ENCODE measurements around the gene DUSP22.
A peak's percentile ranks its signal among the peaks of the same experiment; 100 is the strongest.

GRCh38 chr6:355373-356208, 63.3 kb downstream of the DUSP22 start:
- TF ChIP-seq, protein P1, sequence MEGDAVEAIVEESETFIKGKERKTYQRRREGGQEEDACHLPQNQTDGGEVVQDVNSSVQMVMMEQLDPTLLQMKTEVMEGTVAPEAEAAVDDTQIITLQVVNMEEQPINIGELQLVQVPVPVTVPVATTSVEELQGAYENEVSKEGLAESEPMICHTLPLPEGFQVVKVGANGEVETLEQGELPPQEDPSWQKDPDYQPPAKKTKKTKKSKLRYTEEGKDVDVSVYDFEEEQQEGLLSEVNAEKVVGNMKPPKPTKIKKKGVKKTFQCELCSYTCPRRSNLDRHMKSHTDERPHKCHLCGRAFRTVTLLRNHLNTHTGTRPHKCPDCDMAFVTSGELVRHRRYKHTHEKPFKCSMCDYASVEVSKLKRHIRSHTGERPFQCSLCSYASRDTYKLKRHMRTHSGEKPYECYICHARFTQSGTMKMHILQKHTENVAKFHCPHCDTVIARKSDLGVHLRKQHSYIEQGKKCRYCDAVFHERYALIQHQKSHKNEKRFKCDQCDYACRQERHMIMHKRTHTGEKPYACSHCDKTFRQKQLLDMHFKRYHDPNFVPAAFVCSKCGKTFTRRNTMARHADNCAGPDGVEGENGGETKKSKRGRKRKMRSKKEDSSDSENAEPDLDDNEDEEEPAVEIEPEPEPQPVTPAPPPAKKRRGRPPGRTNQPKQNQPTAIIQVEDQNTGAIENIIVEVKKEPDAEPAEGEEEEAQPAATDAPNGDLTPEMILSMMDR (IDR thresholded peaks at IDR 0.05; ENCODE audit: low read depth, low read length, missing input control), result no peak
- TF ChIP-seq, protein P2, sequence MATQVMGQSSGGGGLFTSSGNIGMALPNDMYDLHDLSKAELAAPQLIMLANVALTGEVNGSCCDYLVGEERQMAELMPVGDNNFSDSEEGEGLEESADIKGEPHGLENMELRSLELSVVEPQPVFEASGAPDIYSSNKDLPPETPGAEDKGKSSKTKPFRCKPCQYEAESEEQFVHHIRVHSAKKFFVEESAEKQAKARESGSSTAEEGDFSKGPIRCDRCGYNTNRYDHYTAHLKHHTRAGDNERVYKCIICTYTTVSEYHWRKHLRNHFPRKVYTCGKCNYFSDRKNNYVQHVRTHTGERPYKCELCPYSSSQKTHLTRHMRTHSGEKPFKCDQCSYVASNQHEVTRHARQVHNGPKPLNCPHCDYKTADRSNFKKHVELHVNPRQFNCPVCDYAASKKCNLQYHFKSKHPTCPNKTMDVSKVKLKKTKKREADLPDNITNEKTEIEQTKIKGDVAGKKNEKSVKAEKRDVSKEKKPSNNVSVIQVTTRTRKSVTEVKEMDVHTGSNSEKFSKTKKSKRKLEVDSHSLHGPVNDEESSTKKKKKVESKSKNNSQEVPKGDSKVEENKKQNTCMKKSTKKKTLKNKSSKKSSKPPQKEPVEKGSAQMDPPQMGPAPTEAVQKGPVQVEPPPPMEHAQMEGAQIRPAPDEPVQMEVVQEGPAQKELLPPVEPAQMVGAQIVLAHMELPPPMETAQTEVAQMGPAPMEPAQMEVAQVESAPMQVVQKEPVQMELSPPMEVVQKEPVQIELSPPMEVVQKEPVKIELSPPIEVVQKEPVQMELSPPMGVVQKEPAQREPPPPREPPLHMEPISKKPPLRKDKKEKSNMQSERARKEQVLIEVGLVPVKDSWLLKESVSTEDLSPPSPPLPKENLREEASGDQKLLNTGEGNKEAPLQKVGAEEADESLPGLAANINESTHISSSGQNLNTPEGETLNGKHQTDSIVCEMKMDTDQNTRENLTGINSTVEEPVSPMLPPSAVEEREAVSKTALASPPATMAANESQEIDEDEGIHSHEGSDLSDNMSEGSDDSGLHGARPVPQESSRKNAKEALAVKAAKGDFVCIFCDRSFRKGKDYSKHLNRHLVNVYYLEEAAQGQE (IDR thresholded peaks at IDR 0.05), result peak; percentile 66
- TF ChIP-seq ATF3 (IDR thresholded peaks at IDR 0.05) (no peak), TAF1 (conservative IDR thresholded peaks at IDR 0.05) (no peak), GABPA (IDR thresholded peaks at IDR 0.05 in 1 of 2, conservative IDR thresholded peaks at IDR 0.05 in 1 of 2) (no peak), FOXA1 (IDR thresholded peaks at IDR 0.05) (peak; percentile 54), HNF4A (conservative IDR thresholded peaks at IDR 0.05) (peak in 1 of 2 donors; percentile 60), SP1 (IDR thresholded peaks at IDR 0.05) (peak; percentile 39), YY1 (IDR thresholded peaks at IDR 0.05) (no peak), RAD21 (IDR thresholded peaks at IDR 0.05) (peak in 1 of 2 donors; percentile 21)
- TF ChIP-seq, protein P3, sequence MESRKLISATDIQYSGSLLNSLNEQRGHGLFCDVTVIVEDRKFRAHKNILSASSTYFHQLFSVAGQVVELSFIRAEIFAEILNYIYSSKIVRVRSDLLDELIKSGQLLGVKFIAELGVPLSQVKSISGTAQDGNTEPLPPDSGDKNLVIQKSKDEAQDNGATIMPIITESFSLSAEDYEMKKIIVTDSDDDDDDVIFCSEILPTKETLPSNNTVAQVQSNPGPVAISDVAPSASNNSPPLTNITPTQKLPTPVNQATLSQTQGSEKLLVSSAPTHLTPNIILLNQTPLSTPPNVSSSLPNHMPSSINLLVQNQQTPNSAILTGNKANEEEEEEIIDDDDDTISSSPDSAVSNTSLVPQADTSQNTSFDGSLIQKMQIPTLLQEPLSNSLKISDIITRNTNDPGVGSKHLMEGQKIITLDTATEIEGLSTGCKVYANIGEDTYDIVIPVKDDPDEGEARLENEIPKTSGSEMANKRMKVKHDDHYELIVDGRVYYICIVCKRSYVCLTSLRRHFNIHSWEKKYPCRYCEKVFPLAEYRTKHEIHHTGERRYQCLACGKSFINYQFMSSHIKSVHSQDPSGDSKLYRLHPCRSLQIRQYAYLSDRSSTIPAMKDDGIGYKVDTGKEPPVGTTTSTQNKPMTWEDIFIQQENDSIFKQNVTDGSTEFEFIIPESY (IDR thresholded peaks at IDR 0.05), result no peak
- TF ChIP-seq, protein P4, sequence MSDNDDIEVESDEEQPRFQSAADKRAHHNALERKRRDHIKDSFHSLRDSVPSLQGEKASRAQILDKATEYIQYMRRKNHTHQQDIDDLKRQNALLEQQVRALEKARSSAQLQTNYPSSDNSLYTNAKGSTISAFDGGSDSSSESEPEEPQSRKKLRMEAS (IDR thresholded peaks at IDR 0.05), result no peak
